A375 (cell line): ENCODE measurements around the gene ZNF276. TPM values are rescaled to one million over a fixed set of nuclear protein-coding genes. Genes with fewer than 3 reads are reported as not detected.

Experiments used
- total RNA-seq: library from RNA; depleted of rRNA; stranded (reverse); fragments of >200 nt; shearing (Covaris generic); gene quantifications from 2 replicates; pipeline ENCODE4 v1.2.3, GENCODE V29; 2014; rRNA removed

ZNF276 gene, protein sequence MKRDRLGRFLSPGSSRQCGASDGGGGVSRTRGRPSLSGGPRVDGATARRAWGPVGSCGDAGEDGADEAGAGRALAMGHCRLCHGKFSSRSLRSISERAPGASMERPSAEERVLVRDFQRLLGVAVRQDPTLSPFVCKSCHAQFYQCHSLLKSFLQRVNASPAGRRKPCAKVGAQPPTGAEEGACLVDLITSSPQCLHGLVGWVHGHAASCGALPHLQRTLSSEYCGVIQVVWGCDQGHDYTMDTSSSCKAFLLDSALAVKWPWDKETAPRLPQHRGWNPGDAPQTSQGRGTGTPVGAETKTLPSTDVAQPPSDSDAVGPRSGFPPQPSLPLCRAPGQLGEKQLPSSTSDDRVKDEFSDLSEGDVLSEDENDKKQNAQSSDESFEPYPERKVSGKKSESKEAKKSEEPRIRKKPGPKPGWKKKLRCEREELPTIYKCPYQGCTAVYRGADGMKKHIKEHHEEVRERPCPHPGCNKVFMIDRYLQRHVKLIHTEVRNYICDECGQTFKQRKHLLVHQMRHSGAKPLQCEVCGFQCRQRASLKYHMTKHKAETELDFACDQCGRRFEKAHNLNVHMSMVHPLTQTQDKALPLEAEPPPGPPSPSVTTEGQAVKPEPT
- total RNA-seq: 33.5 and 36.4 TPM in 2 replicates

GRCh38 chr16:89720813-89721545, at the start of gene ZNF276, which contains the start of gene VPS9D1:
Gene ZNF276 (plus strand): TSS chr16:89721537. CDS start chr16:89721641, 104 bp downstream.
Gene VPS9D1 (minus strand): TSS chr16:89720898. CDS start chr16:89720861, 37 bp downstream.

GRCh38 chr16:89686520-89687091, 34.7 kb upstream of the ZNF276 start, which contains the start of gene CDK10:
Gene CDK10 (plus strand): TSS chr16:89686689. CDS start chr16:89686711, 22 bp downstream.

DNA sequence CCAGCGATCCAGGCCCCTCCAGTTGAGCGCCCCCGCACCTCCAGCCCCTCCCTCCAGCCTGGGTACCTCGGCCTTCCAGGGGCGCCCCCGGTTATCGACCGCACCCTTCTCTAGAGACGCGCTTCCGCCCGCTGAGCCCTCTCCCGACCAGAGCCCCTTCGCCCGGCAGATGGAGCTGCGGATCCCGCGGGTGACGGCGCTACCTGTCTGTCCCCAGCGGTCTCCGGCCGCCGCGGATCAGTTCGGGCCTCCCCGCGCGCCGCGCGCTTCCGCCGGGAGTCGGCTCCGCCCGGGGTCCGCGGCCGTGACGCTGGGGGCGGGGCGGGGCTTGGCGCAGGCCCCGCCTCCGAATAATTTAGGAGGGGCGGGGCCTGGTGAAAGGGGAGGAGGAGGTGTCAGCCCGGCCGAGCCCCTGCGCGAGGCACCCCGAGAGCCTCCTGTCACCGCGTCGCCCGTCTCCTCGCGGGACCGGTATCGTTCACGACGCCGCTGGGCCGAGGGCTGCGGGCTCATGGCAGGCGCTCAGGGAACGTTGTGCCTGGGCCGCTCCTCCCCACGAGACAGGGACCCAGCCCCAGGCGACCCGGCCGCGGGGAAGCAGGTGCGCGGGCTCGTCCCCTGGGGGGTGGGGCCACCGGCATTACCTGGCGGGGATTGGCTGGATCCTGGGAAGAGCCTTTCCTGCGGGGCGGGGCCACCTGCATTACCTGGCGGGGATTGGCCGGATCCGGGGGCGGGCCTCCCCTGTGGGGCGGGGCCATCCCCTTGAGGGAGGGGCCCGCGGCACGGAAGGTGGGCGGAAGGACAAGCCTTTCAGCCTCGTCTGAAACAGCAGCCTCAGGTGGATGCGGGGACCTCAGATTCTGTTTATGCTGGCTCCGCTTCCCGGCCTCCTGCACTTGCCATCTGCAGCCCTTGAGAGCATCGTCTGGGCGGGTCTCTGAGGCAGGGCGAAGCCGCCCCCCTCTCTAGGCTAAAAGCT, 19.6 kb upstream of the ZNF276 start, which contains the start of gene SPATA2L:
TSS of gene SPATA2L (minus strand) at position 281 of the 982 bp plus-strand sequence. CDS start 473 bp downstream, outside the sequence.

Other genes starting within 250 kb of the ZNF276 start
- gene ANKRD11, start 231.0 kb upstream of the ZNF276 start, total RNA-seq: 177 and 178 TPM in 2 replicates
- gene SPG7, start 213.1 kb upstream of the ZNF276 start, total RNA-seq: 78.4 and 97.8 TPM in 2 replicates
- 7,350 and 8,818 TPM in 2 replicates for gene RPL13, start 160.9 kb upstream of the ZNF276 start, total RNA-seq
- gene CPNE7, start 145.8 kb upstream of the ZNF276 start, total RNA-seq: 8.8 and 12.0 TPM in 2 replicates
- 0.60 TPM in 1 of 2 replicates, not detected in the other for gene DPEP1, start 107.9 kb upstream of the ZNF276 start, total RNA-seq
- gene CHMP1A, start 63.8 kb upstream of the ZNF276 start, total RNA-seq: 78.3 and 85.8 TPM in 2 replicates
- gene SPATA33, start 63.7 kb upstream of the ZNF276 start, total RNA-seq: 5.4 and 6.3 TPM in 2 replicates
- gene CDK10, start 34.8 kb upstream of the ZNF276 start, total RNA-seq: 57.1 and 66.7 TPM in 2 replicates
- 22.8 and 23.0 TPM in 2 replicates for gene SPATA2L, start 19.8 kb upstream of the ZNF276 start, total RNA-seq
- gene VPS9D1, start 639 bp upstream of the ZNF276 start, total RNA-seq: 12.2 and 15.2 TPM in 2 replicates
- gene FANCA, start 95.1 kb downstream of the ZNF276 start, total RNA-seq: 52.9 and 57.0 TPM in 2 replicates
- gene SPIRE2, start 106.9 kb downstream of the ZNF276 start, total RNA-seq: 7.6 and 11.8 TPM in 2 replicates
- gene TCF25, start 152.1 kb downstream of the ZNF276 start, total RNA-seq: 98.2 and 113 TPM in 2 replicates
- 12.2 and 13.8 TPM in 2 replicates for gene MC1R, start 197.3 kb downstream of the ZNF276 start, total RNA-seq
- gene TUBB3, start 201.8 kb downstream of the ZNF276 start, total RNA-seq: 283 and 284 TPM in 2 replicates
- 107 and 111 TPM in 2 replicates for gene DEF8, start 227.2 kb downstream of the ZNF276 start, total RNA-seq